ENCODE data around the gene SULT2B1. TPM values are rescaled to one million over a fixed set of nuclear protein-coding genes. Genes with fewer than 3 reads are reported as not detected.

SULT2B1 gene
- total RNA-seq, 4 donors from 2014 or later: 1.0 TPM; not detected in 3

DNA sequence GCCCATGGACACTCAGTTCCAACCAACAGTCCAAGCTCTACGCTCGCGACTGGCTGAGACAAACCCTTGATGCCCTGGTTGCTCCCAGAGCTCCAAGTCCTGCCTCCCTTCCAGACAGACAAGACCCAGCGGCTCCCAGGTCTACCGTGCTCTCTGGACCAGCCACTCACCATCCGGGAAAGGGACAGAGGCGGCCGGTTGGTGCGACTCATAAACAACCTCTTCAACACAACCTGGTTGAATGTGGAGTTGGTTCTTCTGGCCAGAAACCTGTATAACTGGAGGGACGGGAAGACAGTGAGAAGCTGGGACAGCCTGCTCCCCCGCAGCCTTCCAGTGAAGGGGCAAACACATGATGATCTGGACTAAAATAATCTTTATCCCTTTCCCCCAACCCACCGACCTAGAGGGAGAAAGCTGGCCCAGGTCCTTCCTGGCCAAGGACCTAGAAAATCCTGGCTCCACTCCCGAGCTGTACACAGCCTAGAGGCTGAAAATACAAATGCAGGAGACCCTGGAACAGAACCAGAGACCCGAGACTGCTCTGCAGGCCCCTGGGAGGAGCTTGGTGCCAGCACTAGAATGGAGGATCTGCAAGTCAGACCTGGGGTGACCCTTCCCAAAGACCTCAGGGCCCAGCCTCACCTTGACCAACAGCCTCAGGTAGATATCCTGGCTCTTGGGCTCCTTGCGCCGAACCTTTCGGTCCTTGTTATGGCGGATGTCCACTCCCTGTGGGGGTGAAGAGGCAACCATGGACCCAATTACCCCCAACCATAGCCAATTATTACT is 65.4 kb downstream of the SULT2B1 start:
- Histone ChIP-seq H3K36me3 (peaks cover 24 to 47% (median 39%) of the 10 kb centered on the region in 4 donors), H3K4me3 (peak overlapping the region; percentile 75 to 96 (median 78)), H3K4me1 (peaks cover 31 to 67% (median 49%) of the 10 kb centered on the region in 4 donors), H3K27me3 (no peaks in the 10 kb centered on the region), H3K9me3 (no peaks in the 10 kb centered on the region), H3K27ac (replicated peaks in 1 of 4) (peak overlapping the region in 3 of 4 donors; percentile 94 to 95 (median 95))
- WGBS: 42% methylated on average over 12 of the region's 18 CpGs
- TF ChIP-seq POLR2A (IDR thresholded peaks at IDR 0.05; ENCODE audit: low read depth) (no peak), EP300 (IDR thresholded peaks at IDR 0.05) (no peak)
- TF ChIP-seq, protein P1, sequence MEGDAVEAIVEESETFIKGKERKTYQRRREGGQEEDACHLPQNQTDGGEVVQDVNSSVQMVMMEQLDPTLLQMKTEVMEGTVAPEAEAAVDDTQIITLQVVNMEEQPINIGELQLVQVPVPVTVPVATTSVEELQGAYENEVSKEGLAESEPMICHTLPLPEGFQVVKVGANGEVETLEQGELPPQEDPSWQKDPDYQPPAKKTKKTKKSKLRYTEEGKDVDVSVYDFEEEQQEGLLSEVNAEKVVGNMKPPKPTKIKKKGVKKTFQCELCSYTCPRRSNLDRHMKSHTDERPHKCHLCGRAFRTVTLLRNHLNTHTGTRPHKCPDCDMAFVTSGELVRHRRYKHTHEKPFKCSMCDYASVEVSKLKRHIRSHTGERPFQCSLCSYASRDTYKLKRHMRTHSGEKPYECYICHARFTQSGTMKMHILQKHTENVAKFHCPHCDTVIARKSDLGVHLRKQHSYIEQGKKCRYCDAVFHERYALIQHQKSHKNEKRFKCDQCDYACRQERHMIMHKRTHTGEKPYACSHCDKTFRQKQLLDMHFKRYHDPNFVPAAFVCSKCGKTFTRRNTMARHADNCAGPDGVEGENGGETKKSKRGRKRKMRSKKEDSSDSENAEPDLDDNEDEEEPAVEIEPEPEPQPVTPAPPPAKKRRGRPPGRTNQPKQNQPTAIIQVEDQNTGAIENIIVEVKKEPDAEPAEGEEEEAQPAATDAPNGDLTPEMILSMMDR (IDR thresholded peaks at IDR 0.05): no peak
- DNase-seq (ENCODE audit: extremely low spot score): no peak
- intact Hi-C loops (cut with DNase I): no loop called here

DNA sequence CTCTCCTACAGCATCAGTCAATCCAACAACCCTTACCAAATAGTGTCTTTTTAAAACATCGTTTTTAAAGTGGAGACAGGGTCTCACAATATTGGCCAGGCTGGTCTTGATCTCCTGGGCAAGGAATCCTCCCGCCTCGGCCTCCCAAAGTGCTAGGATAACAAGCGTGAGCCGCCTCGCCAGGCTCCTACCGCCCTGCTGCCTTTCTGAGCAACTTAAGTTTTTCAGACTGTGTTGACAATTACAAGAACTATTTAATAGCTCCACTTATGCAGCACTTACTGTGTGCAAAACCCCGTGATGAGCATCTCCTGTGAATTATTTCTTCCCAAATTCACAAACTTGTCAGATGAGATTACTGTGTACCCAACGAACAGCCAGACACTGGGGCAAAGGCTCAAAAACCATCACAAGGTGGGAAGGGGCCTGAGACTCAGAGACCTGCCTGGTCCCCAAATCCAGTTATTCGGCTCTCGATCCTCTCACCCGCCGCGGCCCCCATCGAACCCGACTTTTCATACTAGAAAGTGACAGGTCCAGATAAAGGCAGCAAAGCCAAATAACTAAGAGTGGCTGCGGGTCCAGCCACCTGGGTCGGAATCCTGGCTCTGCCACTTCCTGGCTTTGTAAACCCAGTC is 66.4 kb downstream of the SULT2B1 start:
- peaks cover 24 to 47% (median 39%) of the 10 kb centered on the region in 4 donors for H3K36me3 ChIP-seq
- 3% methylated on average over 17 of the region's 18 CpGs for WGBS
- TF ChIP-seq, protein P1 (IDR thresholded peaks at IDR 0.05): no peak
- no peak for TF ChIP-seq POLR2A (IDR thresholded peaks at IDR 0.05; ENCODE audit: low read depth)
- TF ChIP-seq EP300 (IDR thresholded peaks at IDR 0.05): no peak
- no peak for TF ChIP-seq POLR2AphosphoS5 (IDR thresholded peaks at IDR 0.05)
- no peaks in the 10 kb centered on the region for H3K27me3 ChIP-seq
- H3K4me1 ChIP-seq: peaks cover 37 to 77% (median 60%) of the 10 kb centered on the region in 4 donors
- H3K27ac ChIP-seq (replicated peaks in 1 of 4): peak overlapping the region; percentile 93 to 95 (median 94)
- intact Hi-C loops (cut with DNase I): no loop called here
- H3K4me3 ChIP-seq: peak overlapping the region; percentile 75 to 96 (median 78)
- no peaks in the 10 kb centered on the region for H3K9me3 ChIP-seq
- DNase-seq (ENCODE audit: extremely low spot score): no peak

DNA sequence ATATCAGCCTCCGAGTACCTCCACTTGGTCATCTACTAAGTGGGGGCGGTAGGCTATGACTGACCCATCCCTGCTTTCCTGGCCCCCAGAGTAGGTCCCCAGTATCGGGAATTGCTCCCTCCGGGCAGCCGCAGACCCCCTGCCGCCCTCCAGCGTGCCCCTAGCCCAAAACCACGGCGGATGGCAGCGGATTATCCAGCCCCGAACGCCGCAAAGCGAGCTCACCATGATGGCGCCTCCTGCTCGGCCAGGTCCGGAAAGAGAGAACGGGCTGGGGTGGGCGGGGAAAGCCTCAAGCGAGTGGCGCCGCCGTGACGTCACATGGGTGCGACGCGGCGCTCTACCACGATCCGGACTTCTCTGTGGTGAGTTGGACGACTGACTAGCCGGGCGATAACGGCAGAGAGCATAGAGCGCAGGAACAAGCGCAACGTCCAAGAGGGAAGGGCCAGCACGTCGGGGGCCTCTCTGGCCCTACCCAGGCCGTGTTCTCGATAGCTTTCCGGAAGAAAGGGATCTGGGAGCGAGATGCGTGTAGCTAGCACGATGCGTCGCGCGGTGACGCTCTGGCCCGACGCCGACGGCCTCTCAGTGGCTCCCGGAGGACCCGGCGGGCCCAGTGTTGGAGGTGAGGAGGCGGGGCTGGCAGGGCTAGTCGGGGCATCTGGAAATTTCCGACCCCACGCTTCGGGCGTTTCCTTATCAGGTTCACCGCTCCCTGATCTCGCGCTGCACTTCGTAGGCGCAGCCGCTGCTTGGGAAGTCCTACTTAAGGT is 67.1 kb downstream of the SULT2B1 start, which contains the start of the genes RPL18 and SPHK2:
RPL18 (minus strand) TSS at position 263 of the 776 bp plus-strand sequence; CDS start at position 228, 35 bp downstream.
SPHK2 (plus strand) TSS at position 591 of the 776 bp plus-strand sequence. CDS start 1,009 bp downstream, outside the sequence.
- intact Hi-C loops (cut with DNase I): no loop called here
- DNase-seq (ENCODE audit: extremely low spot score): peak; percentile 99
- Histone ChIP-seq H3K36me3 (peaks cover 24 to 47% (median 39%) of the 10 kb centered on the region in 4 donors), H3K27me3 (no peaks in the 10 kb centered on the region), H3K4me3 (peak within 1 kb of the TSS; percentile 75 to 96 (median 78)), H3K9me3 (no peaks in the 10 kb centered on the region), H3K27ac (replicated peaks in 1 of 4) (peak within 1 kb of the TSS; percentile 93 to 95 (median 94)), H3K4me1 (peaks cover 42 to 83% (median 65%) of the 10 kb centered on the region in 4 donors)
- under 1% methylated on average over 36 of the region's 69 CpGs for WGBS
- TF ChIP-seq EP300 (IDR thresholded peaks at IDR 0.05): no peak
- TF ChIP-seq, protein P1 (IDR thresholded peaks at IDR 0.05): peak in 1 of 3 experiments; percentile 31
- TF ChIP-seq POLR2A (IDR thresholded peaks at IDR 0.05; ENCODE audit: low read depth): peak; percentile 95
- peak; percentile 98 to 99 for TF ChIP-seq POLR2AphosphoS5 (IDR thresholded peaks at IDR 0.05)

DNA sequence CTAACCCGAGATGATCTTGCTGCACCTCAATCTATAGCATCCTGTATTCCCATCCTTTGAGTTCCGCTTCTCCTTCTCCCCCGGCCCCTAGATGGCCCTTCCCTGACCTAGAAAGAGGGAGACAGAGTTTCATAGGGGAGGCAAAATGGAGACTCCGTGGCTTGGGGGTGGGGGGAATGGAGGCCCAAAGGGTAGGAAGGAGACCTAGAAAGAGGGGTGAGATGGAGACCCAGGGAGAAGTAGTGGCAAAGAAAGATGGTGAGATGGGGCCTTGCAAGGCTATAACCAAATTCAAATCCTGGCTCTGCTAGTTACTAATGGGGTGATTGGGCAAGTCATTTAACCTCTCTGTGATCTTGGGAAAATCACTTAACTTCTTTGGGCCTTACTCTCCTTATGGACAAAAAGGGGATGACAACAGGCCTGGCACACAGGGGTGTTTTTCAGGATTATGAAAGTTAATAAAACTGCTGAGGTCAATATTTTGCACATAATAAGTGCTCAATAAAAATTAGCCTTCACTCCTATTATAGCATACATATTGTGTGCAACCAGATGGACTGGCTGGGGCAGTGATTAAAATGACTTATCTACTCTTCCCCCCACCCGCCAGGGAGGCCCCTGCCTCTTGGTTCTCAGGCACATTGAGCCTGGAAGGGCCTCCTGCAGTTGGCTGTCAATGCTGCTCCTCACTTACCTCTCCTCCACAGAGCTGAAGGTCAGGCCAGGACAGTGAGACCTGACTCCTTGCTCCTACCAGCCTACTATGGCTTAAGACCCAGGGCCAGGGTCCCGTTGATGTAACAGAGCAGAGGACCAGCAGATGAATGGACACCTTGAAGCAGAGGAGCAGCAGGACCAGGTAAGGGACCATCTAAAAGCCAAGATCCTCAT is 68.0 kb downstream of the SULT2B1 start:
- H3K4me1 ChIP-seq: peaks cover 48 to 86% (median 71%) of the 10 kb centered on the region in 4 donors
- no peak for DNase-seq (ENCODE audit: extremely low spot score)

More for the DNA sequence above, 68.0 kb downstream of the SULT2B1 start:
- intact Hi-C loops (cut with DNase I): no loop called here
- Histone ChIP-seq H3K27ac (replicated peaks in 1 of 4) (peak overlapping the region; percentile 93 to 95 (median 94)), H3K36me3 (peaks cover 22 to 41% (median 36%) of the 10 kb centered on the region in 4 donors), H3K4me3 (peak overlapping the region; percentile 75 to 96 (median 78)), H3K9me3 (no peaks in the 10 kb centered on the region), H3K27me3 (no peaks in the 10 kb centered on the region)
- WGBS: 33% methylated on average over 6 of the region's 6 CpGs
- no peak for TF ChIP-seq POLR2A (IDR thresholded peaks at IDR 0.05; ENCODE audit: low read depth)
- TF ChIP-seq, protein P1 (IDR thresholded peaks at IDR 0.05): peak in 1 of 3 experiments; percentile 3

All from esophagus muscularis mucosa (tissue), 4 donors.